Fibroblast of the conjunctiva (primary cell): ENCODE measurements around the gene CISH.

ENCODE experiments used
- DNase-seq: peaks from one replicate; pipeline ENCODE4 v3.0.0-alpha.2; 2010; ENCODE audit warnings: low read depth

CISH gene

GRCh38 chr3:50612970-50613846 is 1.6 kb upstream of the CISH start:
- no peak for DNase-seq

GRCh38 chr3:50612234-50612882 is 784 bp upstream of the CISH start:
- DNase-seq = no peak

GRCh38 chr3:50610992-50611463 is 546 bp downstream of the CISH start:
- DNase-seq = no peak

- DNase-seq = no peak
Observed at GRCh38 chr3:50610181-50610971, 1.2 kb downstream of the CISH start.

- DNase-seq = no peak
Observed at GRCh38 chr3:50609763-50610085, 1.9 kb downstream of the CISH start.

- DNase-seq = no peak
Observed at GRCh38 chr3:50609071-50609762, 2.4 kb downstream of the CISH start.

- no peak for DNase-seq
Observed at GRCh38 chr3:50608278-50608677, 3.3 kb downstream of the CISH start.

- DNase-seq = no peak
Observed at GRCh38 chr3:50607271-50608091, 4.1 kb downstream of the CISH start.

GRCh38 chr3:50606596-50606995 is 5.0 kb downstream of the CISH start:
- no peak for DNase-seq

GRCh38 chr3:50605901-50606326 is 5.7 kb downstream of the CISH start:
- no peak for DNase-seq

GRCh38 chr3:50604628-50605588 is 6.7 kb downstream of the CISH start:
- DNase-seq = no peak

GRCh38 chr3:50604110-50604621 is 7.4 kb downstream of the CISH start:
- no peak for DNase-seq

GRCh38 chr3:50603261-50604109 is 8.1 kb downstream of the CISH start:
- no peak for DNase-seq

- DNase-seq = no peak
Observed at GRCh38 chr3:50602595-50603191, 8.9 kb downstream of the CISH start.

GRCh38 chr3:50600841-50601591 is 10.6 kb downstream of the CISH start:
- DNase-seq = peak; percentile 92

- no peak for DNase-seq
Observed at GRCh38 chr3:50600141-50600753, 11.3 kb downstream of the CISH start.

GRCh38 chr3:50599716-50600118 is 11.9 kb downstream of the CISH start:
- no peak for DNase-seq
